Epithelial cell of proximal tubule (primary cell): ENCODE data around the gene ZNF471. TPM values are rescaled to one million over a fixed set of nuclear protein-coding genes. Genes with fewer than 3 reads are reported as not detected.

ENCODE experiments used
- DNase-seq: peaks from one replicate; pipeline ENCODE4 v3.0.0-alpha.2; 2011; ENCODE audit warnings: low read depth
- H3K4me3 ChIP-seq: 2 replicates; pipeline ENCODE4 v1.5.1; 2011; ENCODE audit warnings: low read depth, mild to moderate bottlenecking, low read length
- total RNA-seq: library from RNA; depleted of rRNA; stranded (reverse); fragments of >200 nt; gene quantifications from 2 replicates; pipeline ENCODE4 v1.2.3, GENCODE V29; 2015
- TF ChIP-seq, protein P1 (sequence below): conservative IDR thresholded peaks from 2 replicates; pipeline ENCODE4 v1.5.1; 2012; ENCODE audit warnings: low read depth, mild to moderate bottlenecking, low read length

The ZNF471 gene
- 0.69 and 1.0 TPM in 2 replicates for total RNA-seq

DNA sequence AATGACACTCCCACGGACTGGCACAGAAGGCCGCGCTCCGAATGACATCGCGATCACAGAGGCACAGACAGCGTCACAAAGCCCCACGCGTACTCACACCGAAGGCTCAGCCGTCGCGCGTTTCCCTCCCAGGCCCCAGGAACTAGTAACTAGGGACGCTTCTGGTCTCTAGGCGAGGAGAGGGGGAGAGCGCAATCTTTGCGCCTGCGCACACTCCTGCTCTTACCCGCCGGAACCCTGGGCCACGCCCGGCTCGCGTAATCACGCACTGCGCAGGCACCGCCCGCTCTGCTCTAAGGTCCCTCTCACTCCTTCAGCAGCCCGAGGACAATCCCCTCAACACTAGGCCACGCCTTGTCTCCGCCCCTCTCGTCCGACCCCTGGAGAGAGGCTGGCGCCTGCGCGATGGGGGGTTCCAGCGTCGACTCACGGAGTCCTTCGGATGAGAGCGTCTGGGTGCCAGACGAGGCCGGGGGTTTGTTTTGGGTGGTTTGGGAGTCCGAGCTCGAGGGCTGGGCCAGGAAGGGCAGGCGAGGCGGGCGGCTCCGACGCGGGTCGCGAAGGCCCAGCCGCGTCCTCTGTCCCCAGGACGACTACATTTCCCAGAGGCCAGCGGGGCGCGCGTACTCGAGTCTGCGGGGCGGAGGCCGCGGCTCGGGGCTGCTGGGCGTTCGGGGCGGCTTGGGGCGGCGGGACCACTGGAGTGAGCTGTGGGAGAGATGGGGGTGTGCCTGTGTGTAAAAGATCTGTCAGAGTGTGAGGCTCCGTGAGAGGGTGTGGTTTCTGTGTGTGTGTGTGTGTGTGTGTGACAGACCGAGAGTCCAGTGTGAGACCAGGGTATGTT, at the start of gene ZNF471:
Gene ZNF471, plus strand, starts transcription at position 410 of the 844 bp plus-strand sequence. CDS start 3,717 bp downstream, outside the sequence.
- TF ChIP-seq, protein P1, sequence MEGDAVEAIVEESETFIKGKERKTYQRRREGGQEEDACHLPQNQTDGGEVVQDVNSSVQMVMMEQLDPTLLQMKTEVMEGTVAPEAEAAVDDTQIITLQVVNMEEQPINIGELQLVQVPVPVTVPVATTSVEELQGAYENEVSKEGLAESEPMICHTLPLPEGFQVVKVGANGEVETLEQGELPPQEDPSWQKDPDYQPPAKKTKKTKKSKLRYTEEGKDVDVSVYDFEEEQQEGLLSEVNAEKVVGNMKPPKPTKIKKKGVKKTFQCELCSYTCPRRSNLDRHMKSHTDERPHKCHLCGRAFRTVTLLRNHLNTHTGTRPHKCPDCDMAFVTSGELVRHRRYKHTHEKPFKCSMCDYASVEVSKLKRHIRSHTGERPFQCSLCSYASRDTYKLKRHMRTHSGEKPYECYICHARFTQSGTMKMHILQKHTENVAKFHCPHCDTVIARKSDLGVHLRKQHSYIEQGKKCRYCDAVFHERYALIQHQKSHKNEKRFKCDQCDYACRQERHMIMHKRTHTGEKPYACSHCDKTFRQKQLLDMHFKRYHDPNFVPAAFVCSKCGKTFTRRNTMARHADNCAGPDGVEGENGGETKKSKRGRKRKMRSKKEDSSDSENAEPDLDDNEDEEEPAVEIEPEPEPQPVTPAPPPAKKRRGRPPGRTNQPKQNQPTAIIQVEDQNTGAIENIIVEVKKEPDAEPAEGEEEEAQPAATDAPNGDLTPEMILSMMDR: no peak
- DNase-seq: peak; percentile 70
- peak within 1 kb of the TSS; percentile 65 for H3K4me3 ChIP-seq

- DNase-seq: no peak
- TF ChIP-seq, protein P1: no peak
- no peak overlapping the region for H3K4me3 ChIP-seq
These were observed 33.3 kb upstream of the ZNF471 start for GRCh38 chr19:56474308-56474707.

- H3K4me3 ChIP-seq: peak overlapping the region; percentile 72
- DNase-seq: no peak
- TF ChIP-seq, protein P1: no peak
These were observed 31.6 kb upstream of the ZNF471 start for GRCh38 chr19:56476093-56476492.

DNA sequence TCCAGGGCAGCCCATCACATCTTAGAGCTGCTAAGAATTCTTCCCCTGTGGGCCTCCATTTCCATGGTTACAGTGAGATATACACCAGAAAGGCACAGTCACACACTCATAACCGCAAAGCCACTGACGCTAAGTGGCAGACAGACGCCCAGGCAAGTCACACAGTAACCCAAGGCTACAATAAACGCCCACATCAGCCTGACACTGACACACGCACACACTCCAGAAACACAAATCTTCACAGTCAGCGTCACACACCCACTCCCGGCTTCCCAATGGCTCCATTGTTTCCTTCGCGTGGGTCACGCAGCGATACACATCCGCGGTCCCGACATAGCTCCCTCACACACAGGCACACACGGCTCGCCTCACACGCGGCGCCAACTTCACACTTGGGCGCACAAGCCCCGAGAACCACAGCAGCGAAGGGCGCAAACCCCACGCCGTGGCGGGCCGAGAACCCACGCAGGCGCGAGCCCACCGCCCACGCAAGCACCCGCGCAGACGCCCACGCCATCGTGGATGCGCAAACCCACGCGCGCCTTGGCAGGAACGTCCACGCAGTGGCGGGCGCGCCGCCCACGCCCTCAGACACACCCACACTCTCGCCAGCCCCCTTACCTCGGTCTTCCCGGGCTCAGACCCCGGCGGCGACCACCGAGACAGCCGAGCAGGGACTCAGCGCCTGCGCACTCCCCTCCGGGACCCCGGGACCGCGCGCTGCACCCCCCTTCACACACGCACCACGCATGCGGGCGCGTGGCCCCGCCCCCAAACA, 30.8 kb upstream of the ZNF471 start, which contains the start of gene ZNF667:
Gene ZNF667, minus strand, starts transcription at position 695 of the 778 bp plus-strand sequence. CDS start 14,975 bp downstream, outside the sequence.
- DNase-seq: peak; percentile 13

GRCh38 chr19:56477429-56478338, 30.0 kb upstream of the ZNF471 start:
- TF ChIP-seq, protein P1: no peak
- H3K4me3 ChIP-seq: peak overlapping the region; percentile 72
- DNase-seq: peak; percentile 26

More for the DNA sequence above, 30.8 kb upstream of the ZNF471 start, which contains the start of gene ZNF667:
- TF ChIP-seq, protein P1: no peak
- peak within 1 kb of the TSS; percentile 72 for H3K4me3 ChIP-seq

- no peak for DNase-seq
- TF ChIP-seq, protein P1: no peak
- H3K4me3 ChIP-seq: no peak overlapping the region
These were observed 16.3 kb upstream of the ZNF471 start for GRCh38 chr19:56491399-56491798.
